NCI-H82 (cell line): ENCODE results near the gene DNAH7.

ENCODE experiments used
- DNase-seq: peaks from one replicate; lab custom pipeline; 2025; lab: John Stamatoyannopoulos, UW

The DNAH7 gene

GRCh38 chr2:195863121-195863520 is 205.5 kb downstream of the DNAH7 start:
- no peak for DNase-seq

GRCh38 chr2:195861821-195862220 is 206.8 kb downstream of the DNAH7 start:
- no peak for DNase-seq

GRCh38 chr2:195859513-195859912 is 209.1 kb downstream of the DNAH7 start:
- peak; percentile 8 for DNase-seq

GRCh38 chr2:195857132-195857531 is 211.5 kb downstream of the DNAH7 start:
- no peak for DNase-seq

GRCh38 chr2:195850764-195851163 is 217.9 kb downstream of the DNAH7 start:
- DNase-seq = no peak

- peak; percentile 13 for DNase-seq
Measured at GRCh38 chr2:195848119-195848899, 220.3 kb downstream of the DNAH7 start.

DNA sequence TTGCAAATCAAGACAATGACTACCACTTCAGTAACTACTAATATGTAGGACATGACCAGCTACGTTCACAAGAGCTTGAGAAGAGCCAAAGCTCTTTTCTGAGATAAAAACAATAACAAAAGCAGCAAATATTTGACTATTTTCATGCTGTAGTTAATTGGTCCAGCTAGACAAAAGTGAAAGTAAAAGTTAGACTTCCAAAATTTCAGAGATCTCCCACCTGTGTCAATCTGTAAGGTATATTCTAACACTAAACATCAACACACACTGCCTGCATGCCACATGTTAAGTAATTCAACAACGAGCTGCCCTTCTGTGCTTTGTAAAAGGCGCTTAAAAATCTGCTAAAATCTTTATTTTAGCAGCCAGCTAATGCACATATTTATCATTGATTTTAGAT is 225.7 kb downstream of the DNAH7 start:
- DNase-seq = no peak

DNA sequence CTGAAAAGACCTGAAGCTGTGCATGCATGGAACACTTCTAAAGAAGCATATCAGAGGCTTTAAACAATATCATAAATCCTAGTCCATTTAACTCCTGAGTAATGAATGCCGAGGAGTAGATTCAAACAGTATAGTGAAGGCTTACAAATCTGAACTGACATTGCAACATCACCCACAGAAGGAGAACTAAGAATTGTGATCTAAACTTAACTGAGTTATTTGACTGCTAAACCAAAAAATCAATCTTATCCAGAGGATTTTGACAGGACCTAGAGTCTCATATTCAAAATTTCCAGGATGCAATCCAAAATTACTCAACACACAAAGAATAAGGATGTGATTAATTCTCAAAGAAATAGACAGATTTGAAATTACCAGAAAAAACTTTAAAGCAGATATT is 230.6 kb downstream of the DNAH7 start:
- DNase-seq = no peak

GRCh38 chr2:195836002-195836401 is 232.6 kb downstream of the DNAH7 start:
- no peak for DNase-seq

- DNase-seq = no peak
Measured at GRCh38 chr2:195834836-195835235, 233.8 kb downstream of the DNAH7 start.

DNA sequence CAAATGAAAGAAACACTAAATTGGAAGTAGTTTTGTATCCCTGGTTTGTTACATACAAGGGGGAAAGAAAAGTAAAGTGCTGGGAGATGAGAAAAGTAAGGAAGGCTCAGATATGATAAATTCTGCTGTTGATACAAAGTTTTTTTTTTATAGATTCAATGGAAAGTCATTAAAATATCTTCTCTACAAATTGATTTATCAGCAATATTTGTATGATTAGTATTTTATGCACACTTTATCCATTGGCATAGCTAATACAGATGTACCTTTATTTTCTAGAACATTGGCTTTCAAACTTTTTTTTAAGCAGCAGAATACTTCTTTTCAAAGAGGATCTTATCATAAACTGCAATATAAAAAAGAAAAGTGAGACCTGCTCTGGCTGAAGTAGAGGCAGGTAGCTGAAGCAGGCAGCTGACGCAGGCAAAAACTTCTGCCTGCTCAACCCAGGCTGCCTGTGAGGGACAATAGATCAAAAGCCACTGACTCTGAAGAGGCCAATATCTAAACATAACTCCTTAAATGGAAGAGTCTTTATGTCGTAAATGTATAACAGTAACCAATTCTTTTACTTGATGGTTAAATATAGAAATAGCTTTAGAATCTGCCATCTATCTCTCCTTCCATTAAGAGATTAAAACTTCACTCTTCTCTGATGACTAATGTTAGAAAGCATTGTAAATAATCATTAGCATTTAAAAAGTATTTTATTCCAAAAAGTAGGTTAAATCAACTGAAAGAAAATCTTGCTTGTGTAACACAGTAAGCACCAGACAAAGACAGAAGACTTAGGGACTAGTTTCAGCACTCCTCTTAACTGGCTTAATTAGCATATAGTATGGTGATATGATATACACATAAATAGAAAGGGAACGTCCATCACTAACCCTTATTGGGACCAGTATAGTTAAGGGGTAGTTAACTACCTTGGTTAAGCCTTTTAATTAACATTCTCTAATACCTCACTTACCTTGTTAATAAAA is 237.4 kb downstream of the DNAH7 start:
- no peak for DNase-seq

DNA sequence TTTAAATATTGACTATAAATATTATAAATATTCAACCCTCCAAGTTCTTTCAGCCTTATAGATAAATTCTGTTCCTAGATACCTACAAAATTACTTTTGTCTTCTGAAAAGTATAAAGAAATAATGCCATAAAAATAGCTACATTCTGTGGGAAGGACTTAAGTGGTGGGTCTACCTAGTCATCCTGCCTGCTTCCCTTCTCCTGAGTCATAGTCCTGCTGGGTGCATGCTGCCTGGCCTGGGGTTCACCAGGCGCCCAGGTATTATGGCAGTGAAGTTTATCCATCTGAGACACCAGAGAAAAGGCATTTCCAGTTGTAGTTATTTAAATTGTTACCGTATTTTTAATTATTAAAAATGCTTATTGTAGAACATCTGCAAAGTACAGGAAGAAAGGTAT is 244.2 kb downstream of the DNAH7 start:
- no peak for DNase-seq

DNA sequence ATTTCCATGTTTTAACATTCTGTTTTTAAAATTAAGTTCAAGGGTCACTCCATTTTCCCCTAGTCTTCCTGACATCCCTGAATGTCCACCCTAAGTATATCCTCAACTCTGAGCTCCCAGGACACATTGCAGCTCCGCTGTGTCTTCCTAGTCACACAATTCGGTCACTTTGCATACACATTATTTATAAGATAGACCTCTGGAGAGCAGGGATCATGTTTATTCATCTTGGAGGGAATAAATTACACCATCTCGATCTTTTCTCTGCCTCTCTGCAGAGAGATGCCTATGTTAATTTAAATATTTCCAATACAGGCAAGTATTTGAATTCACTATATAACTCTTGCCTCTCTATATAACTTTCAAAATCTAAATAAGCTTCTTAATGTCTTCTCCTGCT is 245.4 kb downstream of the DNAH7 start:
- no peak for DNase-seq

- DNase-seq = no peak
Measured at GRCh38 chr2:195821566-195821932, 247.1 kb downstream of the DNAH7 start.

- no peak for DNase-seq
Measured at GRCh38 chr2:195820867-195821565, 247.6 kb downstream of the DNAH7 start.

GRCh38 chr2:195820373-195820772 is 248.3 kb downstream of the DNAH7 start:
- DNase-seq = no peak

DNA sequence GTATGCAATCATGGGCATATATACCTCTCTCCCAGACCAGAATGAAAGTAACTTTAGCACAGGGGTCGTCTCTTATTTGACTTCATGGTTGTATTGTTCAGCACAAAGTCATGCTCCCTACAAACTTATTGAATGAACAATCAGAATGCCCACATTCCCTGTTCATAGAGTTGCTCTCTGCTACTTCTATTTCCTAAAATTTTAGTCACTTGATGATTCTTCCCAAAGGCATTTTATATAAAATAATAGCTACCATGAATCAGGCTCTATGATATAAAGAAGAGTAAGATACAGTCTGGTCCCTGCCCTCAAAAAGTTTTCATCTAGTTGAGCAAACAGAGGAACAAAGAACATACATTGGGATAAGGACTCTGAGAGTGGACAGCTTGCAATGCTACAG is 249.4 kb downstream of the DNAH7 start:
- DNase-seq = no peak

DNA sequence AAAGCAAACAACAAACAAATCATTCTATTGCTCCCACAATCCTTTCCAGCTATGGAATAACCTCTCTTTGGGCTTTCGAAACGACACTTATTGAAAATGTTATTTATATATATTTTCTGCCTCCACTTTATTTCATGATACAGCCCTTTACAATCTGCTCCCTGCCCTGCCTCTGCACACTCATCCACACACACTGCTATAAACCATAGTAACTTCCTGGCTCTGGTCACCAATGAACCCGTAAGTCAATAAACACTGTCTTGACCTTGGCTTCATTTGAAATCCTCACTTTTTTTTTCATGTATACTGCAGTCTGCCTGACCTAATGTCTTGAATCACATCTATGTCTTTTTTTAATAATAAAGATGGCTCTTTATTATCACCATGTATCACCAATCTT is 250.1 kb downstream of the DNAH7 start:
- peak; percentile 29 for DNase-seq

DNA sequence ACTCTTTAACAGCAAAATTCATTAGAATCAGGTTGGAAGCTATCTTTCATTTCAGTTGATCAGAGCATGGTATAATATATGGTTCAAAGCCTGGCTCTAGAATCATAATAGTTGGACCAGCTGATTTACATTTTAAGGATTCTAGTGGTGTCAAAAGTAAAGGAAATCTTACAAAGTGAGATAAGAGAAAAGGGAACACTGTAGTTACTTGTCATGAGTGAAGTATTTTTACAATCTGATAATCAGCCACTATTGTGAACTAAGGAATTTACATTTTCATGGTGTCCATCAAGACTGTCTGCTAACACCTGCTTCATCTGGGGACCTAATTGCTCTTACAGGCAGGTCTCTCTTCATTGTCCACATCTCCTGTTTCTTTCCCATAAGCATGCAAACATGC is 250.5 kb downstream of the DNAH7 start:
- DNase-seq = no peak

- DNase-seq = no peak
Measured at GRCh38 chr2:195815083-195815482, 253.6 kb downstream of the DNAH7 start.

GRCh38 chr2:195813421-195813820 is 255.2 kb downstream of the DNAH7 start:
- DNase-seq = peak; percentile 65

- no peak for DNase-seq
Measured at GRCh38 chr2:195810340-195811098, 258.1 kb downstream of the DNAH7 start.
